ENCODE measurements around the gene CCDC142.

Gene CCDC142

DNA sequence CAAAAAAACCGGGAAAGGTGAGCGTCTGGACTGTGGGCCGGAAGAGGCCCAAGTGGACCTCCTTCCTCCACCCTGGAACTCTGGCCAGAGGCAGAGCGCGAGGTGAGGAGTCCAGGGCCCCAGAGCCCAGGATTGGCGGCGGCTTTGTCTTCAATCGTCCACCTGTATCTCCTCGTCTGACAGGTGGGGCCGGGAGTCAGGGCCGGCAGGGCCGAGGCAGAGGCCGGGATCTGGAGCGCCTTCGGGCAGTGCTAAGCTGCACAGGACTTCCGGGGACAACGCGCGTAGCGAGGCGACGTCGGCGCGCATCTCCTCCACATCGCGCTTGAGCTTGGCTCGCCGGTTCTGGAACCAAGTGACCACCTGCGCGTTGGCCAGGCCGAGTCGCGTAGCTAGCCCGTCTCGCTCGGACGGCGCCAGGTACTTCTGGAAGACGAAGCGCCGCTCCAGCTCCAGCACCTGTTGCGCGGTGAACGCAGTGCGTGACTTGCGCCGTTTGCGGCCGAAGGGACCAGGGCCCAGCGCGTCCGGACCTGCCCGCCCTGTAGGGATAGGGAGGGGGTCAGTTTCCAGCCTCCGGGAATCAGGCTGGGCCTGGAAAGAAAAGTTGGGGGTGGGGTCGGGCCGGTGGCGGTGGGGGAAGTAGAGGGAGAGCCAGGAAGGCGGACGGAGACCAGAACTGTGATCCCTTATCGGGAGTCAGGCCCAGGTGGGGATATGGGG, 15.1 kb upstream of the CCDC142 start:
- ATAC-seq (ENCODE audit: low read depth) (peak; percentile 24), DNase-seq (ENCODE audit: low spot score) (no peak)
- Histone ChIP-seq H3K27ac (ENCODE audit: poor library complexity, severe bottlenecking) (no peak overlapping the region), H3K9me3 (ENCODE audit: severe bottlenecking) (no peaks in the 10 kb centered on the region), H3K4me1 (ENCODE audit: insufficient read depth, poor library complexity, severe bottlenecking) (peaks cover 8% of the 10 kb centered on the region), H3K36me3 (ENCODE audit: low read depth) (peaks cover 3% of the 10 kb centered on the region; the same call in 1 of the 2 replicates), H3K27me3 (ENCODE audit: insufficient read depth, poor library complexity, severe bottlenecking) (peaks cover 14% of the 10 kb centered on the region), H3K4me3 (ENCODE audit: severe bottlenecking) (peak overlapping the region; percentile 2)
- TF ChIP-seq, protein P1, sequence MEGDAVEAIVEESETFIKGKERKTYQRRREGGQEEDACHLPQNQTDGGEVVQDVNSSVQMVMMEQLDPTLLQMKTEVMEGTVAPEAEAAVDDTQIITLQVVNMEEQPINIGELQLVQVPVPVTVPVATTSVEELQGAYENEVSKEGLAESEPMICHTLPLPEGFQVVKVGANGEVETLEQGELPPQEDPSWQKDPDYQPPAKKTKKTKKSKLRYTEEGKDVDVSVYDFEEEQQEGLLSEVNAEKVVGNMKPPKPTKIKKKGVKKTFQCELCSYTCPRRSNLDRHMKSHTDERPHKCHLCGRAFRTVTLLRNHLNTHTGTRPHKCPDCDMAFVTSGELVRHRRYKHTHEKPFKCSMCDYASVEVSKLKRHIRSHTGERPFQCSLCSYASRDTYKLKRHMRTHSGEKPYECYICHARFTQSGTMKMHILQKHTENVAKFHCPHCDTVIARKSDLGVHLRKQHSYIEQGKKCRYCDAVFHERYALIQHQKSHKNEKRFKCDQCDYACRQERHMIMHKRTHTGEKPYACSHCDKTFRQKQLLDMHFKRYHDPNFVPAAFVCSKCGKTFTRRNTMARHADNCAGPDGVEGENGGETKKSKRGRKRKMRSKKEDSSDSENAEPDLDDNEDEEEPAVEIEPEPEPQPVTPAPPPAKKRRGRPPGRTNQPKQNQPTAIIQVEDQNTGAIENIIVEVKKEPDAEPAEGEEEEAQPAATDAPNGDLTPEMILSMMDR (IDR thresholded peaks at IDR 0.05; ENCODE audit: poor library complexity, severe bottlenecking): no peak

DNA sequence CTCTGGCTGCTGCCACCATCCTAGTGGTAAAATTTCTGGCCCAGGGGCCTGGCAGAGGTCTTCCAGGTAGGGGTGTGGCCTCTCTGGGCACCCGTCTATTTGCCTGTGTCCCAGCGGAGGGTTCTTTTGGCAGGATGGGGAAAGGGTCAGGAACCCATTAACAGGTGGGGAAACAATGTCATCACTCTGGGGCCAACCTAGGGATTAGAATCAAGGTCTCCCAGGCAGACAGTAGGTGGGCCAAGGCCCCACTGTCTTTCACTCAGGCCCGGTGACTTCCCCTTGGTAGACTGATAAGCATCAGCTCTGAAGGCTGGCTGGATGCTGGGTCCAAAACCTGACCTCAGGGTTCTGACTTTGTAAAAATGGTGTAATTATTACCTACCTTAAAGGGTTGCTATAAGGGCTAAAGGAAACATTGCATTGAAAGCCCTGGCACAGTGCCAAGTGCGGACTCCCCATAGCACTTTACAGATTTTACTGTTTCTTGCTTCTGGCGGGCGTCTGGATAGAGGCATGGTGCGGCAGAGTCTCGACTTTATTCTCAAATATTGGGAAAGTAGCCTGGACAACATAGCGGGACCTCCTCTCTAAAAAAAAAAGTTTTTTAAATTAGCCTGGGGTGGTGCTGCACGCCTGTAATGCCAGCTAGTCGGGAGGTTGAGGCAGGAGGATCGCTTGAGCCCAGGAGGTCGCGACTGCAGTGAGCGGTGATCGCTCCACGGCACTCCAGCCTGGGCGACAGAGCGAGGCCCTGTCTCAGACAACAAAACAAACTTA, 14.4 kb upstream of the CCDC142 start:
- peaks cover 14% of the 10 kb centered on the region for H3K27me3 ChIP-seq (ENCODE audit: insufficient read depth, poor library complexity, severe bottlenecking)

DNA sequence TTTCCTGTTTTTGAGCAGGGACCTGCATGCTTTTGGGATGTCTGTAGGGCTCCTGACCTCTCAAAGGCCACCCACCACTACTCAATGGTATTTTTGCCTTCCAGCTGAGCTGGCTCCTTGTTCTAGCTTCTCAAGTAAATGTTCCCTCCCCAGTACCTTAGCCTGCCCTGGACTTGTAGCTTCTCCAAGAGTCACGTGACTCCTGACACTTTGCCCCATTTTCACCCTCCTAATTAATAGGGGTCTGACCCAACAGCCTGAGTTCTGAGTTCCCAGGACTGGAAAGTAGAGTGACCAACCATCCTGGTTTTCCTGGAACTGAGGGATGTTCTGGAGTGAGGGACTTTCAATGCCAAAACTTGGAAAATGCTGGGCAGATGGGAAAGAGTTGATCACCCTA, 12.6 kb upstream of the CCDC142 start:
- Histone ChIP-seq H3K4me1 (ENCODE audit: insufficient read depth, poor library complexity, severe bottlenecking) (peaks cover 8% of the 10 kb centered on the region), H3K27ac (ENCODE audit: poor library complexity, severe bottlenecking) (no peak overlapping the region), H3K36me3 (ENCODE audit: low read depth) (peaks cover 26% of the 10 kb centered on the region), H3K27me3 (ENCODE audit: insufficient read depth, poor library complexity, severe bottlenecking) (peaks cover 14% of the 10 kb centered on the region), H3K4me3 (ENCODE audit: severe bottlenecking) (no peak overlapping the region), H3K9me3 (ENCODE audit: severe bottlenecking) (no peaks in the 10 kb centered on the region)
- ATAC-seq (ENCODE audit: low read depth) (no peak), DNase-seq (ENCODE audit: low spot score) (no peak)
- TF ChIP-seq, protein P1 (IDR thresholded peaks at IDR 0.05; ENCODE audit: poor library complexity, severe bottlenecking): no peak

More for the DNA sequence above, 14.4 kb upstream of the CCDC142 start:
- no peak overlapping the region for H3K27ac ChIP-seq (ENCODE audit: poor library complexity, severe bottlenecking)
- H3K4me3 ChIP-seq (ENCODE audit: severe bottlenecking): no peak overlapping the region
- H3K9me3 ChIP-seq (ENCODE audit: severe bottlenecking): no peaks in the 10 kb centered on the region
- peaks cover 8% of the 10 kb centered on the region for H3K4me1 ChIP-seq (ENCODE audit: insufficient read depth, poor library complexity, severe bottlenecking)
- peaks cover 8% of the 10 kb centered on the region for H3K36me3 ChIP-seq (ENCODE audit: low read depth)
- TF ChIP-seq, protein P1 (IDR thresholded peaks at IDR 0.05; ENCODE audit: poor library complexity, severe bottlenecking): no peak
- ATAC-seq (ENCODE audit: low read depth) (no peak), DNase-seq (ENCODE audit: low spot score) (no peak)

DNA sequence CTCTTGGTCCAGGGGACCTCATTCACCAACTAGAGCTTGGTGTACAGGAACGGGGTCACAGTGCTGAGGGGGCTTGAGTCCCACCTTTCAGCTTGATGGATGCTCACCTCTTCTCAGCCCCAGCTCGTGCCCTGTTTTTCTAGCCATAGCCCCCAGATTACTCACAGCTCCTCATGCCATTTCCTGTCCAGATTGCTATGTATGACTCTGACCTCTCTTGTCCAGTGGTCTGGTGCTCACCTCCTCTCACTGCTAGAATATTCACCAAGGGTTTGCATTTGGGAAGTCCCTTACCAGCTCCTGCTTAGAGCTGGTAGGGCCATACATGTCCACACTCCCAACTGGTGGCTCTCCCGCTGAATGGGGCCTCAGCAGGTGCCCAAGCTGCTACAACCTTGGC, 10.7 kb upstream of the CCDC142 start:
- Histone ChIP-seq H3K9me3 (ENCODE audit: severe bottlenecking) (no peaks in the 10 kb centered on the region), H3K36me3 (ENCODE audit: low read depth) (peaks cover 37% of the 10 kb centered on the region), H3K27me3 (ENCODE audit: insufficient read depth, poor library complexity, severe bottlenecking) (no peaks in the 10 kb centered on the region), H3K4me3 (ENCODE audit: severe bottlenecking) (no peak overlapping the region), H3K4me1 (ENCODE audit: insufficient read depth, poor library complexity, severe bottlenecking) (peaks cover 2% of the 10 kb centered on the region), H3K27ac (ENCODE audit: poor library complexity, severe bottlenecking) (no peak overlapping the region)
- ATAC-seq (ENCODE audit: low read depth) (no peak), DNase-seq (ENCODE audit: low spot score) (no peak)
- TF ChIP-seq, protein P1 (IDR thresholded peaks at IDR 0.05; ENCODE audit: poor library complexity, severe bottlenecking): no peak
